Liver (tissue), 3 donors: Measurements from ENCODE around the gene XKR7.

ENCODE experiments used
- GABPA ChIP-seq, 2 donors: IDR thresholded peaks in 1 of 2; conservative IDR thresholded peaks in 1 of 2; 2 replicates each; pipeline ENCODE4 v1.6.1; 2016; ENCODE audit warnings: antibody characterized with exemption in 2 of 2, mild to moderate bottlenecking in 1 of 2, moderate library complexity in 1 of 2
- JUND ChIP-seq, 2 donors: IDR thresholded peaks; 2 replicates each; pipeline ENCODE4 v1.6.1; 2016; ENCODE audit warnings: antibody characterized with exemption in 2 of 2
- RAD21 ChIP-seq, 2 donors: IDR thresholded peaks; 2 replicates each; pipeline ENCODE4 v1.6.1; 2016; ENCODE audit warnings: antibody characterized with exemption in 2 of 2, mild to moderate bottlenecking in 2 of 2
- SP1 ChIP-seq: IDR thresholded peaks from 2 replicates; pipeline ENCODE4 v1.6.1; 2018; ENCODE audit warnings: antibody characterized with exemption, mild to moderate bottlenecking
- TAF1 ChIP-seq: conservative IDR thresholded peaks from 2 replicates; pipeline ENCODE4 v1.6.1; 2016; ENCODE audit warnings: antibody characterized with exemption, mild to moderate bottlenecking
- YY1 ChIP-seq: IDR thresholded peaks from 2 replicates; pipeline ENCODE4 v1.6.1; 2016; ENCODE audit warnings: antibody characterized with exemption, mild to moderate bottlenecking
- TF ChIP-seq, protein P1 (sequence below): fragments of 150-350 bp; IDR thresholded peaks from 2 replicates; pipeline ENCODE4 v1.5.1; 2017; ENCODE audit warnings: improper control_type of control experiment, low read depth, low read length; ENCODE audit not compliant: missing input control
- TF ChIP-seq, protein P2 (sequence below): IDR thresholded peaks from 2 replicates; pipeline ENCODE4 v1.6.1; 2016; ENCODE audit warnings: antibody characterized with exemption
- TF ChIP-seq, protein P3 (sequence below): IDR thresholded peaks from 2 replicates; pipeline ENCODE4 v1.6.1; 2016; ENCODE audit warnings: antibody characterized with exemption, mild to moderate bottlenecking
- TF ChIP-seq, protein P4 (sequence below): IDR thresholded peaks from 2 replicates; pipeline ENCODE4 v1.6.1; 2016; ENCODE audit warnings: antibody characterized with exemption
- TF ChIP-seq, protein P5 (sequence below): IDR thresholded peaks from 2 replicates; pipeline ENCODE4 v1.6.1; 2016; ENCODE audit warnings: antibody characterized with exemption
- donor health status: healthy.
- donor health status: healthy.

DNA sequence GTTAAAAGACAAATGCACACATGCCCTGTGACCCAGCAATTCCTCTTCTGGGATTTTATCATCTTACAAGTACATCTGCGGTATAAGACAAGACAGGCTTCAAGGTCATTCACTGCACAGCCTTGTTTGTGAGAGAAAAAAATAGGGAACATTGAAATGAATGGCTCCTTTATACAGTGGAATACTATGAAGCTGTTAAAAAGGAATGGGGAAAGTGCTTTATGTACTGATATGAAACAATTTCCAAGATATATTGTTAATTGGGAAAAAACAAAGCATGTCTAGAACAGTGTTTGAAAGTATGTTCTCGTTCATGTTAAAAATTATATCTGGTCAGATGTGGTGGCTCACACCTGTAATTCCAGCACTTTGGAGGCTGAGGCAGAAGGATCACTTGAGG is 41.5 kb upstream of the XKR7 start:
- TF ChIP-seq, protein P1, sequence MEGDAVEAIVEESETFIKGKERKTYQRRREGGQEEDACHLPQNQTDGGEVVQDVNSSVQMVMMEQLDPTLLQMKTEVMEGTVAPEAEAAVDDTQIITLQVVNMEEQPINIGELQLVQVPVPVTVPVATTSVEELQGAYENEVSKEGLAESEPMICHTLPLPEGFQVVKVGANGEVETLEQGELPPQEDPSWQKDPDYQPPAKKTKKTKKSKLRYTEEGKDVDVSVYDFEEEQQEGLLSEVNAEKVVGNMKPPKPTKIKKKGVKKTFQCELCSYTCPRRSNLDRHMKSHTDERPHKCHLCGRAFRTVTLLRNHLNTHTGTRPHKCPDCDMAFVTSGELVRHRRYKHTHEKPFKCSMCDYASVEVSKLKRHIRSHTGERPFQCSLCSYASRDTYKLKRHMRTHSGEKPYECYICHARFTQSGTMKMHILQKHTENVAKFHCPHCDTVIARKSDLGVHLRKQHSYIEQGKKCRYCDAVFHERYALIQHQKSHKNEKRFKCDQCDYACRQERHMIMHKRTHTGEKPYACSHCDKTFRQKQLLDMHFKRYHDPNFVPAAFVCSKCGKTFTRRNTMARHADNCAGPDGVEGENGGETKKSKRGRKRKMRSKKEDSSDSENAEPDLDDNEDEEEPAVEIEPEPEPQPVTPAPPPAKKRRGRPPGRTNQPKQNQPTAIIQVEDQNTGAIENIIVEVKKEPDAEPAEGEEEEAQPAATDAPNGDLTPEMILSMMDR: no peak
- TF ChIP-seq, protein P2, sequence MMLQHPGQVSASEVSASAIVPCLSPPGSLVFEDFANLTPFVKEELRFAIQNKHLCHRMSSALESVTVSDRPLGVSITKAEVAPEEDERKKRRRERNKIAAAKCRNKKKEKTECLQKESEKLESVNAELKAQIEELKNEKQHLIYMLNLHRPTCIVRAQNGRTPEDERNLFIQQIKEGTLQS: no peak
- TF ChIP-seq GABPA (IDR thresholded peaks at IDR 0.05 in 1 of 2, conservative IDR thresholded peaks at IDR 0.05 in 1 of 2): no peak
- TF ChIP-seq JUND (IDR thresholded peaks at IDR 0.05): no peak
- no peak for TF ChIP-seq YY1
- no peak for TF ChIP-seq TAF1
- no peak for TF ChIP-seq SP1
- TF ChIP-seq, protein P3, sequence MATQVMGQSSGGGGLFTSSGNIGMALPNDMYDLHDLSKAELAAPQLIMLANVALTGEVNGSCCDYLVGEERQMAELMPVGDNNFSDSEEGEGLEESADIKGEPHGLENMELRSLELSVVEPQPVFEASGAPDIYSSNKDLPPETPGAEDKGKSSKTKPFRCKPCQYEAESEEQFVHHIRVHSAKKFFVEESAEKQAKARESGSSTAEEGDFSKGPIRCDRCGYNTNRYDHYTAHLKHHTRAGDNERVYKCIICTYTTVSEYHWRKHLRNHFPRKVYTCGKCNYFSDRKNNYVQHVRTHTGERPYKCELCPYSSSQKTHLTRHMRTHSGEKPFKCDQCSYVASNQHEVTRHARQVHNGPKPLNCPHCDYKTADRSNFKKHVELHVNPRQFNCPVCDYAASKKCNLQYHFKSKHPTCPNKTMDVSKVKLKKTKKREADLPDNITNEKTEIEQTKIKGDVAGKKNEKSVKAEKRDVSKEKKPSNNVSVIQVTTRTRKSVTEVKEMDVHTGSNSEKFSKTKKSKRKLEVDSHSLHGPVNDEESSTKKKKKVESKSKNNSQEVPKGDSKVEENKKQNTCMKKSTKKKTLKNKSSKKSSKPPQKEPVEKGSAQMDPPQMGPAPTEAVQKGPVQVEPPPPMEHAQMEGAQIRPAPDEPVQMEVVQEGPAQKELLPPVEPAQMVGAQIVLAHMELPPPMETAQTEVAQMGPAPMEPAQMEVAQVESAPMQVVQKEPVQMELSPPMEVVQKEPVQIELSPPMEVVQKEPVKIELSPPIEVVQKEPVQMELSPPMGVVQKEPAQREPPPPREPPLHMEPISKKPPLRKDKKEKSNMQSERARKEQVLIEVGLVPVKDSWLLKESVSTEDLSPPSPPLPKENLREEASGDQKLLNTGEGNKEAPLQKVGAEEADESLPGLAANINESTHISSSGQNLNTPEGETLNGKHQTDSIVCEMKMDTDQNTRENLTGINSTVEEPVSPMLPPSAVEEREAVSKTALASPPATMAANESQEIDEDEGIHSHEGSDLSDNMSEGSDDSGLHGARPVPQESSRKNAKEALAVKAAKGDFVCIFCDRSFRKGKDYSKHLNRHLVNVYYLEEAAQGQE: no peak
- TF ChIP-seq, protein P4, sequence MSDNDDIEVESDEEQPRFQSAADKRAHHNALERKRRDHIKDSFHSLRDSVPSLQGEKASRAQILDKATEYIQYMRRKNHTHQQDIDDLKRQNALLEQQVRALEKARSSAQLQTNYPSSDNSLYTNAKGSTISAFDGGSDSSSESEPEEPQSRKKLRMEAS: no peak
- TF ChIP-seq RAD21 (IDR thresholded peaks at IDR 0.05): no peak
- TF ChIP-seq, protein P5, sequence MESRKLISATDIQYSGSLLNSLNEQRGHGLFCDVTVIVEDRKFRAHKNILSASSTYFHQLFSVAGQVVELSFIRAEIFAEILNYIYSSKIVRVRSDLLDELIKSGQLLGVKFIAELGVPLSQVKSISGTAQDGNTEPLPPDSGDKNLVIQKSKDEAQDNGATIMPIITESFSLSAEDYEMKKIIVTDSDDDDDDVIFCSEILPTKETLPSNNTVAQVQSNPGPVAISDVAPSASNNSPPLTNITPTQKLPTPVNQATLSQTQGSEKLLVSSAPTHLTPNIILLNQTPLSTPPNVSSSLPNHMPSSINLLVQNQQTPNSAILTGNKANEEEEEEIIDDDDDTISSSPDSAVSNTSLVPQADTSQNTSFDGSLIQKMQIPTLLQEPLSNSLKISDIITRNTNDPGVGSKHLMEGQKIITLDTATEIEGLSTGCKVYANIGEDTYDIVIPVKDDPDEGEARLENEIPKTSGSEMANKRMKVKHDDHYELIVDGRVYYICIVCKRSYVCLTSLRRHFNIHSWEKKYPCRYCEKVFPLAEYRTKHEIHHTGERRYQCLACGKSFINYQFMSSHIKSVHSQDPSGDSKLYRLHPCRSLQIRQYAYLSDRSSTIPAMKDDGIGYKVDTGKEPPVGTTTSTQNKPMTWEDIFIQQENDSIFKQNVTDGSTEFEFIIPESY: no peak
